Measurements from ENCODE around the gene TMEM74B.
"Not testable (repeated sequence)": the region's sequence is repeated elsewhere in the genome, so short reads cannot be mapped to it uniquely, and the experiment has no call there.

The TMEM74B gene

GRCh38 chr20:1184638-1185315 lies at the start of gene TMEM74B:
TSS of gene TMEM74B (minus strand) at chr20:1184981. CDS start at chr20:1183801, 1,180 bp downstream.
- DNase-seq: no peak

DNA sequence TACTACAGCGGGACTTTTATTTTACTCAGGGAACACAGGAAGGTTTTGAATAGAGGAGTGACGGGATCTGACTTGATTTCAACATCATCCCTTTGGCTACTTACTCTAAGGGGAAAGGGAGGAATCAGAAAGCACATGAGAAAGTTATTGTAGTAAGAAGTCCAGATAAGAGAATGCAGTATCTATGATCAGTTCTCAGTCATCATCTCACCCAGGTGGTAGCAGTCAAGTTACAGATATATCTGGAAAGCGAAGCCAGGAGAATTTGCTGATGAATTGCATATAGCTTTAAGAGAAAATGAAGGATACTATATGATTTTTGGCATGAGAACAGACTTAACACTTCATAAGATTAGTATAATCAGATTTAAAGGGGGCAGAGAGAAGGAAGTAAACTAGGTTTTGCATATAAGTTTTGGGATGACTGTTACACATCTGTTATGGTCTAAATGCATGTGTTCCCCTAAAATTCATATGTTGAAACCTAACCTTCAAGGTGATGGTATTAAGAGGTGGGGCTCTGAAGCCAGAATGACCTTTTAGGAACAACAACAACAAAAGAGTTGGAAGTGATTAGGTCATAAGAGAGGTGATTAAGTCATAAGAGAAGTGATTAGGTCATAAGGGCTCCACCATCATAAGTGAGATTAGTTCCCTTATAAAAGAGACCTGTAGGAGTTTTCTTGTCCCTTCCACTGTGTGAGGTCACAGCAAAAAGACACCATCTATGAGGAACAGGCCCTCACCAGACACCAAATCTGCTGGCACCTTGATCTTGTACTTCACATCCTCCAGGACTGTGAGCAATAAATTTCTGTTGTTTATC lies 47.7 kb upstream of the TMEM74B start:
- DNase-seq: no peak

DNA sequence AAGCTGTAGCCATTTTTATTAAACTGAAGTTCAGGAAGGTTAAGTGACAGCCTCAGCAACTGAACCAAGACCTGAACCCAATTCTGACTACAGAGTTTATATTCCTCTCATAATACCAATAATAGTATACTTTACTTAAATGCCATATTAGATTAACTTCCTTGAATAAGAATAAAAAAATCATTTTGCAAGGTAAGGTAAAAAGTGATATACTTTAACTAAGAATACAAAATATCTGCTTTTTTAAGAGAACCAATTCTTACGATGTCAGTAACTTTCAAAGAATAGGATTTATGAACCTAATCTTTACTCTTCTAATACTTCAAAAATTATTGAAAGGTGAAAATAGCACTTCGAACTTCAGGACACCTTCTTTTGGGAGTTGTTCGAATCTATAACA lies 44.8 kb upstream of the TMEM74B start:
- no peak for DNase-seq

- DNase-seq: no peak
These were observed 41.2 kb upstream of the TMEM74B start, which contains the start of gene RAD21L1 for GRCh38 chr20:1225783-1226654. TSS of gene RAD21L1 (plus strand) at chr20:1226044. CDS start at chr20:1228454, 2,410 bp downstream.

GRCh38 chr20:1225263-1225782 lies 40.5 kb upstream of the TMEM74B start:
- no peak for DNase-seq

- DNase-seq: no peak
These were observed 39.6 kb upstream of the TMEM74B start for GRCh38 chr20:1224205-1224890.

DNA sequence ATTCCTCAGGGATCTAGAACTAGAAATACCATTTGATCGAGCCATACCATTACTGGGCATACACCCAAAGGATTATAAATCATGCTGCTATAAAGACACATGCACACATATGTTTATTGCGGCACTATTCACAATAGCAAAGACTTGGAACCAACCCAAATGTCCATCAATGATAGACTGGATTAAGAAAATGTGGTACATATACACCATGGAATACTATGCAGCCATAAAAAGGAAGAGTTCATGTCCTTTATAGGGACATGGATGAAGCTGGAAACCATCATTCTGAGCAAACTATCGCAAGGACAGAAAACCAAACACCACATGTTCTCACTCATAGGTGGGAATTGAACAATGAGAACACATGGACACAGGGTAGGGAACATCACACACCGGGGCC lies 38.0 kb upstream of the TMEM74B start:
- not testable (repeated sequence) for DNase-seq

DNA sequence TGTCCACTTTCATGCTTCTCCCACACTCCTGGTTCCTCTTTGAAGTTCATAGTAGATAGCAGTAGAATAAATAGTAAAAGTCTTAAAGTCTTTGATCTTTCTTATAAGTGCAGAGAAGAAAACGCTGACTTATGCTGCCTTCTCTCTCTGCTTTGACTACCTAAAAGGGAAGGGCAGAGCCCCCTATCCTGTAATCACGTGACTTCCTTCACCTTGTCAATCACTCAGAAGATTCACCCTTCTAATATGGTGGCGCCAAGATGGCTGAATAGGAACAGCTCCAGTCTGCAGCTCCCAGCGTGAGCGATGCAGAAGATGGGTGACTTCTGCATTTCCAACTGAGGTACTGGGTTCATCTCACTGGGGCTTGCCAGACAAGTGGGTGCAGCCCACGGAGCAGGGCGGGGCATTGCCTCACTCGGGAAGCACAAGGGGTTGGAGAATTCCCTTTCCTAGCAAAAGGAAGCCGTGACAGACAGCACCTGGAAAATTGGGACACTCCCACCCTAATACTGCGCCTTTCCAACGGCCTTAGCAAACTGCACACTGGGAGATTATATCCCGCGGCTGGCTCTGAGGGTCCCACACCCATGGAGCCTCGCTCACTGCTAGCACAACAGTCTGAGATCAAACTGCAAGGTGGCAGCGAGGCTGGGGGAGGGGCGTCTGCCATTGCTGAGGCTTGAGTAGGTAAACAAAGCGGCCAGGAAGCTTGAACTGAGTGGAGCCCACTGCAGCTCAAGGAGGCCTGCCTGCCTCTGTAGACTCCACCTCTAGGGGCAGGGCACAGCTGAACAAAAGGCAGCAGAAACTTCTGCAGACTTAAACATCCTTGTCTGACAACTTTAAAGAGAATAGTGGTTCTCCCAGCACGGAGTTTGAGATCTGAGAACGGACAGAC lies 32.0 kb upstream of the TMEM74B start:
- not testable (repeated sequence) for DNase-seq

GRCh38 chr20:1215386-1216170 lies 30.8 kb upstream of the TMEM74B start:
- no peak for DNase-seq

DNA sequence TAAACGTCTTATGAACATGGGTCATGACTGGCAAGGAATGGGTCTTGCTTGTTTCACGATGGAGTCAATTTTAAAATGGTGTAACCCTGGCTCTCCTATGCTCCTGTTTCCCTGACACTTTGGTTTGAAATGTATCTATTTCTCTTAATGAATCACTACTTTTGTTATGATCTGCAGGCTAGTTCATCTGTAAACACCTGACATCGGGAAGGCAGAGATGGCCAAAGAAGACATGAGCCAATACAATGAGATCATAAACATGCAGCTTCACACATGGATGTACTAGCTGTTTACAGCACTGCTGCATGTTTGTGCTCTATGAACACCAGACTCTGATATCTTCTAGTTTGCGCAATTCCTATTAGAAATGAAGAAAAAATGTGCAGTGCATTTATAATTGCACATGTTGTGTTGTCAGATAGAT lies 30.1 kb upstream of the TMEM74B start:
- DNase-seq: no peak

- peak; percentile 38 for DNase-seq
These were observed 28.0 kb upstream of the TMEM74B start for GRCh38 chr20:1212607-1213396.

DNA sequence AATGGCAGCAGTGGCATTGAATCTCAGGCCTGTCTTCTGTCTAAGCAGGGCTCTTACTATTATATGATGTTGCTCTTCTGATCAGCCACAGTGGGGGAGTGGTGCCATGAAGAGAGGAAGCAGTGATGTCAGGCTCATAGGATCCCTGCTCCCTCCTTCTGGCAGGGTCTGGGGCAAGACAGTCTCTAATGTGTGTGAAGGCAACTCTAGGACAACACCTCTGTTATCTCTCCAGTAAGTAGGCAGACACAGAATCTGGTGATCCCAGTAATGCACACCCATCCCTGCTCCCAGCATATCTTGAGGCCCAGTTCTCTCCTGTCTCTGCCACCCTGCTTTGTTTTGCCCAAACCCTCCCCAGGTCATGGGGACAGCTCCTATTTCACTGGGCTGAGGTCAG lies 27.2 kb upstream of the TMEM74B start:
- DNase-seq: no peak

- DNase-seq: no peak
These were observed 25.7 kb upstream of the TMEM74B start for GRCh38 chr20:1210501-1210900.

- no peak for DNase-seq
These were observed 24.9 kb upstream of the TMEM74B start for GRCh38 chr20:1209447-1210387.

GRCh38 chr20:1207293-1207878 lies 22.6 kb upstream of the TMEM74B start:
- no peak for DNase-seq

GRCh38 chr20:1206366-1207148 lies 21.8 kb upstream of the TMEM74B start:
- no peak for DNase-seq

- DNase-seq: no peak
These were observed 21.0 kb upstream of the TMEM74B start for GRCh38 chr20:1205802-1206201.
